ENCODE data around the gene PRR30.
"Not testable (repeated sequence)": the region's sequence is repeated elsewhere in the genome, so short reads cannot be mapped to it uniquely, and the experiment has no call there.

Gene PRR30

GRCh38 chr2:27139310-27139709 lies at the start of gene PRR30:
PRR30 (minus strand) TSS chr2:27139410; CDS start chr2:27138329, 1,081 bp downstream.
- DNase-seq, result no peak

GRCh38 chr2:27186613-27187345 lies 47.6 kb upstream of the PRR30 start:
- no peak for DNase-seq

GRCh38 chr2:27185331-27186026 lies 46.3 kb upstream of the PRR30 start:
- no peak for DNase-seq

GRCh38 chr2:27184115-27184514 lies 44.9 kb upstream of the PRR30 start:
- DNase-seq, result no peak

- no peak for DNase-seq
Observed at GRCh38 chr2:27182346-27182745, 43.1 kb upstream of the PRR30 start.

GRCh38 chr2:27179344-27180000 lies 40.3 kb upstream of the PRR30 start:
- DNase-seq, result no peak

- no peak for DNase-seq
Observed at GRCh38 chr2:27178469-27178868, 39.3 kb upstream of the PRR30 start.

GRCh38 chr2:27177441-27178351 lies 38.5 kb upstream of the PRR30 start:
- no peak for DNase-seq

- DNase-seq, result not testable (repeated sequence)
Observed at GRCh38 chr2:27175781-27176180, 36.6 kb upstream of the PRR30 start.

GRCh38 chr2:27175330-27175729 lies 36.1 kb upstream of the PRR30 start:
- DNase-seq, result no peak

- no peak for DNase-seq
Observed at GRCh38 chr2:27174638-27175037, 35.4 kb upstream of the PRR30 start.

GRCh38 chr2:27171351-27171848 lies 32.2 kb upstream of the PRR30 start:
- DNase-seq, result no peak

GRCh38 chr2:27170581-27171337 lies 31.5 kb upstream of the PRR30 start:
- DNase-seq, result no peak

- no peak for DNase-seq
Observed at GRCh38 chr2:27164960-27165763, 26.0 kb upstream of the PRR30 start.

GRCh38 chr2:27162151-27163121 lies 23.2 kb upstream of the PRR30 start:
- no peak for DNase-seq

- DNase-seq, result no peak
Observed at GRCh38 chr2:27160191-27160590, 21.0 kb upstream of the PRR30 start.

- DNase-seq, result no peak
Observed at GRCh38 chr2:27159271-27159670, 20.1 kb upstream of the PRR30 start.

GRCh38 chr2:27158468-27158867 lies 19.3 kb upstream of the PRR30 start:
- DNase-seq, result no peak

GRCh38 chr2:27155069-27155520 lies 15.9 kb upstream of the PRR30 start:
- DNase-seq, result no peak

- DNase-seq, result no peak
Observed at GRCh38 chr2:27154488-27154887, 15.3 kb upstream of the PRR30 start.

Measured in activated naive CD4-positive, alpha-beta T cell treated with Interleukin-2 at 50 U/mL for 16 hours (primary cell).